ENCODE measurements around the gene LDLRAP1. TPM values are rescaled to one million over a fixed set of nuclear protein-coding genes. Genes with fewer than 3 reads are reported as not detected.
"Not testable (repeated sequence)": the region's sequence is repeated elsewhere in the genome, so short reads cannot be mapped to it uniquely, and the experiment has no call there.

Gene LDLRAP1
- total RNA-seq, 1 donor from 2014 or later = 8.0 TPM

DNA sequence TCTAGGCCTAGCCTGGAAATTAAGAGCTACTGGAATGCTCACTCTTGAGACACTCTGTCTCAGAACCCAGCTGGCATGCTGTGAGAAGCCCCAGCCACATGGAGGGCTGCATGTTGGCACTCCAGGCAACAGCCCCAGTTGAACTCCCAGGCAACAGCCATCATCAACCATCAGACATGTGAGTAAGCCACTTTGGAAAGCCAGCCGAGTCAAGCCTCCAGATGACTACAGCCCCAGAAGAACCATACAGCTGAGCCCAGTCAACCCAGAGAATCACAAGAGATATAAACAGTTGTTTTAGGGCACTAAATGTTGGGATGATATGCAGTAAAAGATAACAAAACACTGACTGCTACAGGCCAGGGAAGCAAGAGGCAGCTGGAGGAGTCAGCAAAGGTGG is 55.5 kb downstream of the LDLRAP1 start:
- no peaks in the 10 kb centered on the region for H3K36me3 Mint-ChIP-seq (ENCODE audit: low read depth, unreplicated experiment)
- H3K27me3 Mint-ChIP-seq (ENCODE audit: low read depth, unreplicated experiment) = peaks cover 39% of the 10 kb centered on the region
- no peak for DNase-seq (ENCODE audit: low read depth)
- H3K4me1 Mint-ChIP-seq (ENCODE audit: low read depth, unreplicated experiment) = no peaks in the 10 kb centered on the region
- no peaks in the 10 kb centered on the region for H3K36me3 ChIP-seq (ENCODE audit: insufficient read depth, low read length)
- H3K27me3 ChIP-seq (ENCODE audit: insufficient read depth, low read length) = peaks cover 12% of the 10 kb centered on the region
- no peaks in the 10 kb centered on the region for H4K20me1 ChIP-seq (ENCODE audit: insufficient read depth, low read length)
- H3K4me2 ChIP-seq (ENCODE audit: low read length) = no peak overlapping the region
- FAIRE-seq = no peak
- no peak overlapping the region for H3K4me3 Mint-ChIP-seq (ENCODE audit: unreplicated experiment)
- H3K79me2 ChIP-seq (ENCODE audit: insufficient read depth, low read length) = no peaks in the 10 kb centered on the region
- no peak overlapping the region for H2AFZ ChIP-seq (ENCODE audit: low read depth, low read length)
- no peaks in the 10 kb centered on the region for H3K4me1 ChIP-seq (ENCODE audit: insufficient read depth, low read length)
- TF ChIP-seq EZH2 (IDR thresholded peaks at IDR 0.05; ENCODE audit: insufficient read depth, low read length) = no peak
- TF ChIP-seq, protein P1, sequence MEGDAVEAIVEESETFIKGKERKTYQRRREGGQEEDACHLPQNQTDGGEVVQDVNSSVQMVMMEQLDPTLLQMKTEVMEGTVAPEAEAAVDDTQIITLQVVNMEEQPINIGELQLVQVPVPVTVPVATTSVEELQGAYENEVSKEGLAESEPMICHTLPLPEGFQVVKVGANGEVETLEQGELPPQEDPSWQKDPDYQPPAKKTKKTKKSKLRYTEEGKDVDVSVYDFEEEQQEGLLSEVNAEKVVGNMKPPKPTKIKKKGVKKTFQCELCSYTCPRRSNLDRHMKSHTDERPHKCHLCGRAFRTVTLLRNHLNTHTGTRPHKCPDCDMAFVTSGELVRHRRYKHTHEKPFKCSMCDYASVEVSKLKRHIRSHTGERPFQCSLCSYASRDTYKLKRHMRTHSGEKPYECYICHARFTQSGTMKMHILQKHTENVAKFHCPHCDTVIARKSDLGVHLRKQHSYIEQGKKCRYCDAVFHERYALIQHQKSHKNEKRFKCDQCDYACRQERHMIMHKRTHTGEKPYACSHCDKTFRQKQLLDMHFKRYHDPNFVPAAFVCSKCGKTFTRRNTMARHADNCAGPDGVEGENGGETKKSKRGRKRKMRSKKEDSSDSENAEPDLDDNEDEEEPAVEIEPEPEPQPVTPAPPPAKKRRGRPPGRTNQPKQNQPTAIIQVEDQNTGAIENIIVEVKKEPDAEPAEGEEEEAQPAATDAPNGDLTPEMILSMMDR (IDR thresholded peaks at IDR 0.05; ENCODE audit: insufficient read depth, low read depth, low read length) = no peak
- no peak overlapping the region for H3K9ac ChIP-seq (ENCODE audit: low read length)
- H3K9me3 Mint-ChIP-seq (ENCODE audit: unreplicated experiment) = peaks cover 6% of the 10 kb centered on the region
- H3K27ac ChIP-seq (ENCODE audit: low read depth, low read length) = no peak overlapping the region
- H3K27ac Mint-ChIP-seq (ENCODE audit: unreplicated experiment) = no peak overlapping the region
- H3K9me3 ChIP-seq (ENCODE audit: insufficient read depth, low read depth, low read length) = no peaks in the 10 kb centered on the region
- no peak overlapping the region for H3K4me3 ChIP-seq (ENCODE audit: insufficient read depth, low read depth, low read length)

DNA sequence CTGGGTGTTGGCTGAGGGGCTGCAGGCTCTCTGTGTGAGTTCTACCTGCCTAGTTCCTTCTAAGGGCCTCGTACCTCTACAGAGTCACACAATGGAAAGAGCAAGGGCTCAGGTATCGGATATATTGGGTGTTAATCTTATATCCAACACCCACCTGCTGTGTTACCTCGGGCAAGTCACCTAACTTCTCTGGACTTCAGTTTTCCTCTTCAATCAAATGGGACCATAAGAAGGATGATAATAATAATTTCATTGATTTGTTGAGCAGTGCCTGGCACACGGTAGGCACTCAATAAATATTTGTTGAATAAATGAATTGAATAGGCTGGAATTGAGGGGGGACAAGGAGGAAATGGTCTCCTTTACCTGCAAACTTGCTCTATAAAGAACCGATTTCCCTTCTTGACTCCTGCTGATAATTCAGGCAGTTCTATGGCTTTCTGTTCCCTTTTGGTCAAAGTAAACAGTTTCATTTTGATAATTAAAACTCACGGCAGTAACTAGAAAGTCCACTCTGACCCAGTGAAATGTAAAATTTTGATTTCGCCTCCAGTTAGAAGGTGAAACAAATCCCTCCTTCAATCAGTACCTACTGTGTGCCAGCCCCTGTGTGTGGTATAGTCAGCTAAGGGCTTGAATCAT is 56.7 kb downstream of the LDLRAP1 start:
- Histone ChIP-seq H3K36me3 (ENCODE audit: insufficient read depth, low read length) (no peaks in the 10 kb centered on the region), H2AFZ (ENCODE audit: low read depth, low read length) (no peak overlapping the region), H3K27me3 (ENCODE audit: insufficient read depth, low read length) (peaks cover 8% of the 10 kb centered on the region), H3K4me1 (ENCODE audit: insufficient read depth, low read length) (no peaks in the 10 kb centered on the region), H3K79me2 (ENCODE audit: insufficient read depth, low read length) (no peaks in the 10 kb centered on the region), H3K9ac (ENCODE audit: low read length) (no peak overlapping the region), H4K20me1 (ENCODE audit: insufficient read depth, low read length) (no peaks in the 10 kb centered on the region), H3K4me2 (ENCODE audit: low read length) (no peak overlapping the region), H3K9me3 (ENCODE audit: insufficient read depth, low read depth, low read length) (no peaks in the 10 kb centered on the region), H3K27ac (ENCODE audit: low read depth, low read length) (no peak overlapping the region), H3K4me3 (ENCODE audit: insufficient read depth, low read depth, low read length) (no peak overlapping the region)
- Mint-ChIP-seq H3K9me3 (ENCODE audit: unreplicated experiment) (peaks cover 3% of the 10 kb centered on the region), H3K4me1 (ENCODE audit: low read depth, unreplicated experiment) (no peaks in the 10 kb centered on the region), H3K36me3 (ENCODE audit: low read depth, unreplicated experiment) (no peaks in the 10 kb centered on the region), H3K27me3 (ENCODE audit: low read depth, unreplicated experiment) (peaks cover 35% of the 10 kb centered on the region), H3K4me3 (ENCODE audit: unreplicated experiment) (no peak overlapping the region), H3K27ac (ENCODE audit: unreplicated experiment) (no peak overlapping the region)
- DNase-seq (ENCODE audit: low read depth) (no peak), FAIRE-seq (no peak)
- TF ChIP-seq, protein P1 (IDR thresholded peaks at IDR 0.05; ENCODE audit: insufficient read depth, low read depth, low read length) = no peak
- TF ChIP-seq EZH2 (IDR thresholded peaks at IDR 0.05; ENCODE audit: insufficient read depth, low read length) = no peak

DNA sequence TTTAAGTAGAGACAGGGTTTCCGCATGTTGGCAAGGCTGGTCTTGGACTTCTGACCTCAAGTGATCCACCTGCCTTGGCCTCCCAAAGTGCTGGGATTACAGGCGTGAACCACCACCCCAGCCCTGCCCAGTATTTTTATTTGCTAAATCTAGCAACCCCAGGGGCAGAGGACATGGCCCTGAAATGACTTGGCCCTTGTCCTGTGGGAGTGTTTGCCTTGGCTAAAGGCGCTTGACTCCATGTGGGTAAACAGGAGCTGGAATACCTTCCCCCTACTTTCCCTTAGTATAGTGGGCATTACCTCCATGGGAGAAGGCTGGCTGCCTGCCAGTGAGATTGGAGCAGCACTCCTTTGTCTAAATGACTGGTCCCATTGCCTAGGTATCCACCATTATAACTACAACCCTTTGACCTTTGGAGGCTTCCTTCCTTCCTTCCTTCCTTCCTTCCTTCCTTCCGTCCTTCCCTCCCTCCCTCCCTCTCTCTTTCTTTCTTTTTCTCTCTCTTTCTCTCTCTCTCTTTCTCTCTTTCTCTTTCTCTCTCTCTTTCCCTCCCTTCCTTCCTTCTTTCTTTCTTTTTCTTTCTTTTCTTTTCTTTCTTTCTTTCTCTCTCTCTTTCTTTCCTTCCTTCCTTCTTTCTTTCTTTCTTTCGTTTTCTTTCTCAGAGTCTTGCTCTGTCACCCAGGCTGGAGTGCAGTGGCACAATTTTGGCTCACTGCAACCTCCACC is 57.7 kb downstream of the LDLRAP1 start:
- H3K36me3 Mint-ChIP-seq (ENCODE audit: low read depth, unreplicated experiment); H3K27ac ChIP-seq (ENCODE audit: low read depth, low read length); H3K9me3 Mint-ChIP-seq (ENCODE audit: unreplicated experiment); H3K4me1 ChIP-seq (ENCODE audit: insufficient read depth, low read length); H3K4me3 ChIP-seq (ENCODE audit: insufficient read depth, low read depth, low read length); DNase-seq (ENCODE audit: low read depth); H3K4me2 ChIP-seq (ENCODE audit: low read length); H3K79me2 ChIP-seq (ENCODE audit: insufficient read depth, low read length); H2AFZ ChIP-seq (ENCODE audit: low read depth, low read length); FAIRE-seq; H3K27ac Mint-ChIP-seq (ENCODE audit: unreplicated experiment); H3K4me1 Mint-ChIP-seq (ENCODE audit: low read depth, unreplicated experiment); H3K27me3 ChIP-seq (ENCODE audit: insufficient read depth, low read length); H4K20me1 ChIP-seq (ENCODE audit: insufficient read depth, low read length); H3K36me3 ChIP-seq (ENCODE audit: insufficient read depth, low read length); H3K9ac ChIP-seq (ENCODE audit: low read length); H3K9me3 ChIP-seq (ENCODE audit: insufficient read depth, low read depth, low read length); H3K4me3 Mint-ChIP-seq (ENCODE audit: unreplicated experiment): not testable (repeated sequence)
- peaks cover 36% of the 10 kb centered on the region for H3K27me3 Mint-ChIP-seq (ENCODE audit: low read depth, unreplicated experiment)

DNA sequence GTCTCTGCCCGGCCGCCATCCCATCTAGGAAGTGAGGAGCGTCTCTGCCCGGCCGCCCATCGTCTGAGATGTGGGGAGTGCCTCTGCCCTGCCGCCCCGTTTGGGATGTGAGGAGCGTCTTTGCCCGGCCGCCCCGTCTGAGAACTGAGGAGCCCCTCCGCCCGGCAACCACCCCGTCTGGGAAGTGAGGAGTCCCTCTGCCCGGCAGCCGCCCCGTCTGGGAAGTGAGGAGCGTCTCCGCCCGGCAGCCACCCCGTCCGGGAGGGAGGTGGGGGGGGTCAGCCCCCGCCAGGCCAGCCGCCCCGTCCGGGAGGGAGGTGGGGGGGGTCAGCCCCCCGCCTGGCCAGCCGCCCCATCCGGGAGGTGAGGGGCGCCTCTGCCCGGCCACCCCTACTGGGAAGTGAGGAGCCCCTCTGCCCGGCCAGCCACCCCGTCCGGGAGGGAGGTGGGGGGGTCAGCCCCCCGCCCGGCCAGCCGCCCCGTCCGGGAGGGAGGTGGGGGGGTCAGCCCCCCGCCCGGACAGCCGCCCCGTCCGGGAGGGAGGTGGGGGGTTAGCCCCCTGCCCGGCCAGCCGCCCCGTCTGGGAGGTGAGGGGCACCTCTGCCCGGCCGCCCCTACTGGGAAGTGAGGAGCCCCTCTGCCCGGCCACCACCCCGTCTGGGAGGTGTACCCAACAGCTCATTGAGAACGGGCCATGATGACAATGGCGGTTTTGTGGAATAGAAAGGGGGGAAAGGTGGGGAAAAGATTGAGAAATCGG is 60.6 kb downstream of the LDLRAP1 start:
- H2AFZ ChIP-seq (ENCODE audit: low read depth, low read length); DNase-seq (ENCODE audit: low read depth); H3K9me3 ChIP-seq (ENCODE audit: insufficient read depth, low read depth, low read length); H3K4me3 ChIP-seq (ENCODE audit: insufficient read depth, low read depth, low read length); H3K36me3 ChIP-seq (ENCODE audit: insufficient read depth, low read length); H3K27ac Mint-ChIP-seq (ENCODE audit: unreplicated experiment); H3K36me3 Mint-ChIP-seq (ENCODE audit: low read depth, unreplicated experiment); H3K4me2 ChIP-seq (ENCODE audit: low read length); H4K20me1 ChIP-seq (ENCODE audit: insufficient read depth, low read length); H3K27ac ChIP-seq (ENCODE audit: low read depth, low read length); H3K79me2 ChIP-seq (ENCODE audit: insufficient read depth, low read length); H3K4me1 ChIP-seq (ENCODE audit: insufficient read depth, low read length); FAIRE-seq; H3K4me3 Mint-ChIP-seq (ENCODE audit: unreplicated experiment); H3K9ac ChIP-seq (ENCODE audit: low read length); H3K9me3 Mint-ChIP-seq (ENCODE audit: unreplicated experiment); H3K4me1 Mint-ChIP-seq (ENCODE audit: low read depth, unreplicated experiment): not testable (repeated sequence)
- H3K27me3 ChIP-seq (ENCODE audit: insufficient read depth, low read length) = peaks cover 12% of the 10 kb centered on the region
- peaks cover 37% of the 10 kb centered on the region for H3K27me3 Mint-ChIP-seq (ENCODE audit: low read depth, unreplicated experiment)

All from astrocyte (in vitro differentiated cells and primary cell).